Spleen (tissue), 11 donors: Measurements from ENCODE around the gene NDUFS7. TPM values are rescaled to one million over a fixed set of nuclear protein-coding genes. Genes with fewer than 3 reads are reported as not detected.
A peak's percentile ranks its signal among the peaks of the same experiment; 100 is the strongest.

Experiments
- DNase-seq: peaks from one replicate; pipeline ENCODE4 v3.0.0-alpha.2; 2020
- H3K27ac ChIP-seq, 8 donors: fragments of 200-600 bp; sonication (generic) in 7 of 8; 1 replicate in 4 of 8; 2 replicates in 4 of 8; pipeline versions ENCODE4 v1.5.0 to v1.8.0; 2016 to 2021; ENCODE audit warnings: inconsistent platforms in 4 of 8, mild to moderate bottlenecking in 4 of 8, moderate library complexity in 1 of 8
- H3K27me3 ChIP-seq, 7 donors: fragments of 200-600 bp; sonication (generic) in 6 of 7; replicated peaks in 1 of 7; 1 replicate in 4 of 7; 2 replicates in 3 of 7; pipeline versions ENCODE4 v1.5.0 to v1.8.0; 2016 to 2021; ENCODE audit warnings: inconsistent platforms in 3 of 7, mild to moderate bottlenecking in 1 of 7
- H3K36me3 ChIP-seq, 6 donors: fragments of 200-600 bp; sonication (generic) in 5 of 6; 1 replicate in 4 of 6; 2 replicates in 2 of 6; pipeline versions ENCODE4 v1.5.0 to v1.8.0; 2016 to 2021; ENCODE audit warnings: inconsistent platforms in 2 of 6
- H3K4me1 ChIP-seq, 6 donors: fragments of 200-600 bp; sonication (generic) in 5 of 6; 1 replicate in 3 of 6; 2 replicates in 3 of 6; pipeline versions ENCODE4 v1.5.0 to v1.8.0; 2016 to 2021; ENCODE audit warnings: inconsistent platforms in 3 of 6
- H3K4me3 ChIP-seq, 8 donors: fragments of 200-600 bp; sonication (generic) in 7 of 8; 1 replicate in 4 of 8; 2 replicates in 4 of 8; pipeline versions ENCODE4 v1.5.0 to v1.8.0; 2016 to 2021; ENCODE audit warnings: inconsistent platforms in 4 of 8, mild to moderate bottlenecking in 4 of 8, moderate library complexity in 2 of 8
- H3K9me3 ChIP-seq, 8 donors: fragments of 200-600 bp; sonication (generic) in 7 of 8; 1 replicate in 4 of 8; 2 replicates in 4 of 8; pipeline versions ENCODE4 v1.5.0 to v1.8.0; 2016 to 2021; ENCODE audit warnings: inconsistent platforms in 4 of 8
- CTCF ChIP-seq, 11 experiments: fragments of 200-600 bp in 7 of 11; fragments of 450-650 bp in 4 of 11; sonication (generic) in 4 of 11; IDR thresholded peaks in 8 of 11; conservative IDR thresholded peaks in 3 of 11; 1 replicate in 7 of 11; 2 replicates in 4 of 11; pipeline versions ENCODE4 v1.4.0 to v1.8.0; 2016 to 2021; ENCODE audit warnings: antibody characterized with exemption in 11 of 11, inconsistent platforms in 4 of 11, mild to moderate bottlenecking in 1 of 11
- POLR2A ChIP-seq, 3 donors: fragments of 450-650 bp; IDR thresholded peaks; one replicate each; pipeline ENCODE4 v1.5.1; 2017; ENCODE audit warnings: antibody characterized with exemption in 3 of 3, mild to moderate bottlenecking in 1 of 3
- POLR2AphosphoS5 ChIP-seq, 3 donors: sonication (generic); formaldehyde crosslinking; IDR thresholded peaks; one replicate each; pipeline ENCODE4 v1.5.1; 2017; ENCODE audit warnings: antibody characterized with exemption in 3 of 3
- WGBS, 5 donors: extraction: QIAGEN DNeasy Blood & Tissue Kit in 3 of 5; methylation state at CpG; one replicate each; pipeline versions ENCODE4 v1.1.5 to v1.1.7; 2013 to 2018; 5-methylcytosine and 5-hydroxymethylcytosine counted together
- intact Hi-C: fragments of 100-400 bp; cut with DNase I; formaldehyde crosslinking; loops from one replicate; pipeline ENCODE4 v1.15.0; 2023; ENCODE audit warnings: low total_unique reads
- polyA plus RNA-seq, 3 donors: library from polyadenylated mRNA; stranded (reverse); fragments of 200-250 nt; gene quantifications; one replicate each; pipeline ENCODE4 v1.2.1, GENCODE V29; 2013
- total RNA-seq, 7 donors: library from RNA; depleted of rRNA in 3 of 7; stranded (reverse); fragments of >200 nt in 3 of 7; fragmentation: NEBNext Ultra II Directional in 4 of 7; extraction: Animal tissue kit (Norgen Biotek cat#: 25700) in 4 of 7; gene quantifications; one replicate each; pipeline versions ENCODE4 v1.1.0 to v1.2.1, GENCODE V29; 2016 to 2021
- donor health status: healthy with polysubstance abuse.
- donor health status: DM: no; HTN: no; CAD: no; lungs with moderate emphysema.
- donor health status: DM: no; HTN: no; CAD: no.
- donor health status: Bipolar disorder and iron deficiency.
- donor health status: healthy.
- donor health status: DM: no; HTN: no; CAD: no.
- donor health status: DM: yes; HTN: yes; CAD: no.

The NDUFS7 gene
- total and polyA plus RNA-seq, 10 donors, result 64.0 to 133 (median 81.6) TPM

- peaks cover 0 to 99% (median 61%) of the 10 kb centered on the region in 6 donors for H3K36me3 ChIP-seq
- intact Hi-C loops, result no loop called here
These were observed 14.4 kb upstream of the NDUFS7 start for GRCh38 chr19:1369214-1369805.

GRCh38 chr19:1370579-1371361 is 12.9 kb upstream of the NDUFS7 start:
- H3K4me1 ChIP-seq, result peaks cover 9 to 51% (median 23%) of the 10 kb centered on the region in 6 donors
- no peak for DNase-seq
- H3K9me3 ChIP-seq, result no peaks in the 10 kb centered on the region
- 91 to 94% (median 91%) methylated on average over 37 to 52 of the region's 52 CpGs for WGBS, 5 donors
- no peak overlapping the region for H3K4me3 ChIP-seq
- no peaks in the 10 kb centered on the region for H3K27me3 ChIP-seq
- peaks cover 0 to 93% (median 62%) of the 10 kb centered on the region in 6 donors for H3K36me3 ChIP-seq
- TF ChIP-seq POLR2AphosphoS5 (IDR thresholded peaks at IDR 0.05), result peak in 2 of 3 donors; percentile 12 to 24
- TF ChIP-seq CTCF (IDR thresholded peaks at IDR 0.05 in 8 of 11, conservative IDR thresholded peaks at IDR 0.05 in 3 of 11), result no peak
- intact Hi-C loops, result loop anchor here (10.0 kb wide), 1 partner anchor 86 kb away; the partner anchor contains the start of gene EFNA2
- no peak overlapping the region for H3K27ac ChIP-seq

More at GRCh38 chr19:1369214-1369805, 14.4 kb upstream of the NDUFS7 start:
- TF ChIP-seq CTCF (IDR thresholded peaks at IDR 0.05 in 8 of 11, conservative IDR thresholded peaks at IDR 0.05 in 3 of 11) (no peak), POLR2A (IDR thresholded peaks at IDR 0.05) (no peak), POLR2AphosphoS5 (IDR thresholded peaks at IDR 0.05) (no peak)
- no peak overlapping the region for H3K27ac ChIP-seq
- no peaks in the 10 kb centered on the region for H3K9me3 ChIP-seq
- no peaks in the 10 kb centered on the region for H3K27me3 ChIP-seq
- WGBS, 5 donors, result 96 to 99% (median 97%) methylated on average over 7 to 18 of the region's 18 CpGs
- DNase-seq, result no peak
- no peak overlapping the region for H3K4me3 ChIP-seq
- H3K4me1 ChIP-seq, result peaks cover 9 to 50% (median 22%) of the 10 kb centered on the region in 6 donors

GRCh38 chr19:1373042-1373533 is 10.6 kb upstream of the NDUFS7 start:
- H3K4me1 ChIP-seq, result peaks cover 9 to 55% (median 30%) of the 10 kb centered on the region in 6 donors
- peak overlapping the region; percentile 68 to 89 (median 74) for H3K27ac ChIP-seq
- no peak overlapping the region for H3K4me3 ChIP-seq
- 71 to 82% (median 74%) methylated on average over 18 to 20 of the region's 20 CpGs for WGBS, 5 donors
- H3K36me3 ChIP-seq, result peaks cover 0 to 88% (median 54%) of the 10 kb centered on the region in 6 donors
- no peaks in the 10 kb centered on the region for H3K27me3 ChIP-seq
- intact Hi-C loops, result loop anchor here (10.0 kb wide), 1 partner anchor 88 kb away; the partner anchor contains the start of gene EFNA2
- H3K9me3 ChIP-seq, result no peaks in the 10 kb centered on the region
- no peak for DNase-seq
- TF ChIP-seq POLR2A (IDR thresholded peaks at IDR 0.05) (no peak), POLR2AphosphoS5 (IDR thresholded peaks at IDR 0.05) (no peak), CTCF (IDR thresholded peaks at IDR 0.05 in 8 of 11, conservative IDR thresholded peaks at IDR 0.05 in 3 of 11) (no peak)
